Activated naive CD4-positive, alpha-beta T cell treated with anti-CD3 and anti-CD28 coated beads for 36 hours (primary cell): ENCODE data around the gene MRAP. TPM values are rescaled to one million over a fixed set of nuclear protein-coding genes. Genes with fewer than 3 reads are reported as not detected.

Experiments used
- CTCF ChIA-PET: fragments of 350-600 bp; sonication (Branson Sonifier 250); formaldehyde crosslinking; loops from one replicate; lab custom pipeline; 2021; ENCODE audit warnings: antibody characterized with exemption; lab: Charles Lee
- DNase-seq: peaks from one replicate; pipeline ENCODE4 v3.0.0-alpha.2; 2020
- H3K27ac Mint-ChIP-seq: one replicate; pipeline ENCODE4 v1.8.0; 2021; ENCODE audit warnings: mild to moderate bottlenecking, mixed read lengths
- H3K27me3 Mint-ChIP-seq: one replicate; pipeline ENCODE4 v1.8.0; 2021; ENCODE audit warnings: low read depth, mixed read lengths
- H3K36me3 Mint-ChIP-seq: one replicate; pipeline ENCODE4 v1.8.0; 2021; ENCODE audit warnings: low read depth, mixed read lengths
- H3K4me1 Mint-ChIP-seq: one replicate; pipeline ENCODE4 v1.8.0; 2021; ENCODE audit warnings: low read depth, mixed read lengths
- H3K4me3 Mint-ChIP-seq: one replicate; pipeline ENCODE4 v1.8.0; 2021; ENCODE audit warnings: mild to moderate bottlenecking, moderate library complexity, mixed read lengths
- H3K9me3 Mint-ChIP-seq: one replicate; pipeline ENCODE4 v1.8.0; 2021; ENCODE audit warnings: mixed read lengths
- intact Hi-C: fragments of 100-400 bp; cut with micrococcal nuclease; formaldehyde crosslinking; loops from one replicate; pipeline ENCODE4 v1.15.1; 2023
- total RNA-seq, 2 experiments: library from RNA; stranded (reverse); gene quantifications; one replicate each; pipeline ENCODE4 v1.2.3, GENCODE V29; 2021

The MRAP gene
- total RNA-seq, 2 experiments from 2014 or later, result not detected

GRCh38 chr21:32270748-32271147 lies 27.9 kb upstream of the MRAP start:
- H3K9me3 Mint-ChIP-seq, result no peaks in the 10 kb centered on the region
- H3K27me3 Mint-ChIP-seq, result no peaks in the 10 kb centered on the region
- no peak overlapping the region for H3K27ac Mint-ChIP-seq
- H3K4me3 Mint-ChIP-seq, result no peak overlapping the region
- no peak for DNase-seq
- intact Hi-C loops, result no loop called here
- CTCF ChIA-PET, result no interaction called here
- H3K36me3 Mint-ChIP-seq, result peaks cover 28% of the 10 kb centered on the region
- H3K4me1 Mint-ChIP-seq, result peaks cover 2% of the 10 kb centered on the region

GRCh38 chr21:32276671-32277070 lies 22.0 kb upstream of the MRAP start:
- no peak overlapping the region for H3K27ac Mint-ChIP-seq
- intact Hi-C loops, result loop anchor here (5.0 kb wide), 1 partner anchor 1144 kb away; no protein-coding TSS in a partner anchor
- H3K9me3 Mint-ChIP-seq, result no peaks in the 10 kb centered on the region
- H3K27me3 Mint-ChIP-seq, result no peaks in the 10 kb centered on the region
- CTCF ChIA-PET, result interaction anchor here (0.7 kb wide), 1 partner anchor 470 kb away, joined by 3 read pairs; no protein-coding TSS in a partner anchor
- H3K4me1 Mint-ChIP-seq, result peaks cover 17% of the 10 kb centered on the region
- DNase-seq, result no peak
- no peak overlapping the region for H3K4me3 Mint-ChIP-seq
- peaks cover 15% of the 10 kb centered on the region for H3K36me3 Mint-ChIP-seq

GRCh38 chr21:32278103-32278502 lies 20.6 kb upstream of the MRAP start:
- peaks cover 17% of the 10 kb centered on the region for H3K4me1 Mint-ChIP-seq
- peak overlapping the region; percentile 90 for H3K27ac Mint-ChIP-seq
- no peaks in the 10 kb centered on the region for H3K9me3 Mint-ChIP-seq
- peaks cover 21% of the 10 kb centered on the region for H3K36me3 Mint-ChIP-seq
- CTCF ChIA-PET, result interaction anchor here (0.7 kb wide), 1 partner anchor 194 kb away, joined by 3 read pairs; no protein-coding TSS in a partner anchor
- DNase-seq, result peak; percentile 7
- H3K4me3 Mint-ChIP-seq, result peak overlapping the region; percentile 100
- intact Hi-C loops, result loop anchor here (1.0 to 5.0 kb wide), 3 partner anchors 135 to 1146 kb away; partner anchors contain the start of gene EVA1C
- H3K27me3 Mint-ChIP-seq, result no peaks in the 10 kb centered on the region

GRCh38 chr21:32278518-32279376 lies 19.9 kb upstream of the MRAP start, which contains the start of gene MIS18A:
Gene MIS18A, minus strand, starts transcription at chr21:32279049. Its CDS starts 35 bp downstream, at chr21:32279014.
- DNase-seq, result peak; percentile 98
- CTCF ChIA-PET, result interaction anchor here (0.6 to 0.7 kb wide), 4 partner anchors 193 to 1673 kb away, joined by 3 to 5 read pairs (median 4); no protein-coding TSS in a partner anchor
- H3K36me3 Mint-ChIP-seq, result peaks cover 24% of the 10 kb centered on the region
- no peaks in the 10 kb centered on the region for H3K9me3 Mint-ChIP-seq
- intact Hi-C loops, result loop anchor here (1.0 to 5.0 kb wide), 12 partner anchors 115 to 1146 kb away; partner anchors contain the start of genes CFAP298, EVA1C, SCAF4 and SOD1
- H3K27me3 Mint-ChIP-seq, result no peaks in the 10 kb centered on the region
- peaks cover 17% of the 10 kb centered on the region for H3K4me1 Mint-ChIP-seq
- H3K4me3 Mint-ChIP-seq, result peak within 1 kb of the TSS; percentile 100
- H3K27ac Mint-ChIP-seq, result peak within 1 kb of the TSS; percentile 90

GRCh38 chr21:32279377-32279680 lies 19.3 kb upstream of the MRAP start:
- Mint-ChIP-seq H3K27ac (peak overlapping the region; percentile 90), H3K36me3 (peaks cover 22% of the 10 kb centered on the region), H3K27me3 (no peaks in the 10 kb centered on the region), H3K4me3 (peak overlapping the region; percentile 100), H3K9me3 (no peaks in the 10 kb centered on the region), H3K4me1 (peaks cover 17% of the 10 kb centered on the region)
- CTCF ChIA-PET, result interaction anchor here (0.6 to 0.7 kb wide), 3 partner anchors 320 to 1672 kb away, joined by 3 to 5 read pairs (median 4); no protein-coding TSS in a partner anchor
- intact Hi-C loops, result loop anchor here (1.0 to 5.0 kb wide), 11 partner anchors 114 to 1147 kb away; partner anchors contain the start of genes CFAP298, EVA1C, SCAF4 and SOD1
- DNase-seq, result no peak

- CTCF ChIA-PET, result no interaction called here
- Mint-ChIP-seq H3K4me3 (no peak overlapping the region), H3K9me3 (no peaks in the 10 kb centered on the region), H3K27me3 (no peaks in the 10 kb centered on the region), H3K4me1 (peaks cover 12% of the 10 kb centered on the region), H3K27ac (no peak overlapping the region), H3K36me3 (peaks cover 15% of the 10 kb centered on the region)
- intact Hi-C loops, result no loop called here
- DNase-seq, result no peak
Measured at GRCh38 chr21:32281531-32281930, 17.1 kb upstream of the MRAP start.

GRCh38 chr21:32282992-32283391 lies 15.7 kb upstream of the MRAP start:
- CTCF ChIA-PET, result no interaction called here
- Mint-ChIP-seq H3K27me3 (no peaks in the 10 kb centered on the region), H3K27ac (no peak overlapping the region), H3K4me3 (no peak overlapping the region), H3K4me1 (peaks cover 6% of the 10 kb centered on the region), H3K36me3 (peaks cover 14% of the 10 kb centered on the region), H3K9me3 (no peaks in the 10 kb centered on the region)
- intact Hi-C loops, result no loop called here
- no peak for DNase-seq

- H3K4me3 Mint-ChIP-seq, result no peak overlapping the region
- CTCF ChIA-PET, result no interaction called here
- intact Hi-C loops, result no loop called here
Measured at GRCh38 chr21:32285476-32285875, 13.2 kb upstream of the MRAP start.

GRCh38 chr21:32297449-32297848 lies 1.2 kb upstream of the MRAP start:
- intact Hi-C loops, result no loop called here
- CTCF ChIA-PET, result no interaction called here
- Mint-ChIP-seq H3K4me1 (no peaks in the 10 kb centered on the region), H3K36me3 (peaks cover 13% of the 10 kb centered on the region), H3K4me3 (no peak overlapping the region), H3K27me3 (no peaks in the 10 kb centered on the region), H3K27ac (no peak overlapping the region), H3K9me3 (no peaks in the 10 kb centered on the region)
- DNase-seq, result no peak

More at GRCh38 chr21:32285476-32285875, 13.2 kb upstream of the MRAP start:
- DNase-seq, result no peak
- no peaks in the 10 kb centered on the region for H3K27me3 Mint-ChIP-seq
- H3K36me3 Mint-ChIP-seq, result peaks cover 12% of the 10 kb centered on the region
- no peaks in the 10 kb centered on the region for H3K9me3 Mint-ChIP-seq
- no peaks in the 10 kb centered on the region for H3K4me1 Mint-ChIP-seq
- no peak overlapping the region for H3K27ac Mint-ChIP-seq

GRCh38 chr21:32298148-32298559 lies 501 bp upstream of the MRAP start:
- H3K27me3 Mint-ChIP-seq, result no peaks in the 10 kb centered on the region
- no peak overlapping the region for H3K4me3 Mint-ChIP-seq
- H3K27ac Mint-ChIP-seq, result no peak overlapping the region
- no peaks in the 10 kb centered on the region for H3K9me3 Mint-ChIP-seq
- H3K4me1 Mint-ChIP-seq, result no peaks in the 10 kb centered on the region
- H3K36me3 Mint-ChIP-seq, result peaks cover 14% of the 10 kb centered on the region
- intact Hi-C loops, result no loop called here
- CTCF ChIA-PET, result no interaction called here
- no peak for DNase-seq

- H3K27me3 Mint-ChIP-seq, result no peaks in the 10 kb centered on the region
- intact Hi-C loops, result no loop called here
- H3K9me3 Mint-ChIP-seq, result no peaks in the 10 kb centered on the region
- no peaks in the 10 kb centered on the region for H3K4me1 Mint-ChIP-seq
- H3K4me3 Mint-ChIP-seq, result no peak overlapping the region
- CTCF ChIA-PET, result interaction anchor here (1.0 kb wide), 1 partner anchor 14 kb away, joined by 3 read pairs; no protein-coding TSS in a partner anchor
- no peak for DNase-seq
- peaks cover 18% of the 10 kb centered on the region for H3K36me3 Mint-ChIP-seq
- no peak overlapping the region for H3K27ac Mint-ChIP-seq
Measured at GRCh38 chr21:32299695-32300094, 1.0 kb downstream of the MRAP start.

- CTCF ChIA-PET, result interaction anchor here (1.0 kb wide), 1 partner anchor 14 kb away, joined by 3 read pairs; no protein-coding TSS in a partner anchor
- H3K4me1 Mint-ChIP-seq, result no peaks in the 10 kb centered on the region
- peaks cover 18% of the 10 kb centered on the region for H3K36me3 Mint-ChIP-seq
- H3K27me3 Mint-ChIP-seq, result no peaks in the 10 kb centered on the region
- no peaks in the 10 kb centered on the region for H3K9me3 Mint-ChIP-seq
- no peak overlapping the region for H3K27ac Mint-ChIP-seq
- H3K4me3 Mint-ChIP-seq, result no peak overlapping the region
- intact Hi-C loops, result no loop called here
- no peak for DNase-seq
Measured at GRCh38 chr21:32300117-32300681, 1.5 kb downstream of the MRAP start.
